HL-60 (cell line): ENCODE results near the gene MKRN2.

Experiments used
- DNase-seq, 2 experiments: peaks; one replicate each; pipeline ENCODE4 v3.0.0-alpha.2; 2010 to 2020; ENCODE audit warnings: low read depth in 1 of 2, low spot score in 1 of 2
- H3K27ac ChIP-seq: fragments of 250-450 bp; sonication (Bioruptor Pico); replicated peaks from 2 replicates; pipeline ENCODE4 v1.5.1; 2020; ENCODE audit warnings: mild to moderate bottlenecking, moderate library complexity
- H3K27me3 ChIP-seq: fragments of 250-450 bp; sonication (Bioruptor Pico); 2 replicates; pipeline ENCODE4 v1.5.1; 2021; ENCODE audit warnings: mild to moderate bottlenecking, moderate library complexity; ENCODE audit not compliant: insufficient read depth, poor library complexity, severe bottlenecking
- H3K4me3 ChIP-seq: replicated peaks from 2 replicates; pipeline ENCODE4 v1.5.1; 2011; ENCODE audit warnings: mild to moderate bottlenecking, control low read depth, low read length; ENCODE audit not compliant: insufficient read depth
- CTCF ChIP-seq: IDR thresholded peaks from one replicate; pipeline ENCODE4 v1.5.1; 2011; ENCODE audit warnings: low read length, control low read depth, inconsistent platforms; ENCODE audit not compliant: insufficient read depth
- GABPA ChIP-seq: IDR thresholded peaks from 2 replicates; pipeline ENCODE4 v1.6.1; 2012; ENCODE audit warnings: low read depth
- POLR2AphosphoS5 ChIP-seq: IDR thresholded peaks from 2 replicates; pipeline ENCODE4 v1.6.1; 2012; ENCODE audit warnings: low read depth
- REST ChIP-seq: IDR thresholded peaks from 2 replicates; pipeline ENCODE4 v1.6.1; 2012; ENCODE audit warnings: low read depth; ENCODE audit not compliant: insufficient replicate concordance
- SPI1 ChIP-seq: IDR thresholded peaks from 2 replicates; pipeline ENCODE4 v1.6.1; 2012; ENCODE audit warnings: low read depth, mild to moderate bottlenecking, borderline replicate concordance

The MKRN2 gene

GRCh38 chr3:12579905-12580304, 23.0 kb downstream of the MKRN2 start:
- TF ChIP-seq REST (no peak), CTCF (no peak), GABPA (no peak), POLR2AphosphoS5 (no peak), SPI1 (no peak)
- DNase-seq: no peak

GRCh38 chr3:12582730-12583129, 25.8 kb downstream of the MKRN2 start:
- Histone ChIP-seq H3K27ac (no peak overlapping the region), H3K27me3 (no peaks in the 10 kb centered on the region), H3K4me3 (no peak overlapping the region)
- TF ChIP-seq POLR2AphosphoS5 (no peak), REST (no peak), GABPA (no peak), CTCF (no peak), SPI1 (no peak)
- DNase-seq: no peak

More at GRCh38 chr3:12579905-12580304, 23.0 kb downstream of the MKRN2 start:
- Histone ChIP-seq H3K27me3 (no peaks in the 10 kb centered on the region), H3K4me3 (no peak overlapping the region), H3K27ac (no peak overlapping the region)

GRCh38 chr3:12583280-12583679, 26.4 kb downstream of the MKRN2 start:
- no peak for TF ChIP-seq CTCF
- TF ChIP-seq POLR2AphosphoS5: no peak
- TF ChIP-seq REST: no peak
- TF ChIP-seq SPI1: no peak
- TF ChIP-seq GABPA: no peak
- H3K27ac ChIP-seq: no peak overlapping the region
- DNase-seq: no peak
- H3K4me3 ChIP-seq: no peak overlapping the region
- no peaks in the 10 kb centered on the region for H3K27me3 ChIP-seq
